Upper lobe of right lung (tissue), 1 donor: Measurements from ENCODE around the gene ANKS1B. TPM values are rescaled to one million over a fixed set of nuclear protein-coding genes. Genes with fewer than 3 reads are reported as not detected.
"Not testable (repeated sequence)": the region's sequence is repeated elsewhere in the genome, so short reads cannot be mapped to it uniquely, and the experiment has no call there.

Experiments used
- ATAC-seq: fragments of 200-7000 bp; cut with Tn5 transposase; one replicate; pipeline ENCODE4 v1.9.1; 2020; ENCODE audit warnings: mild to moderate bottlenecking, moderate library complexity
- DNase-seq: peaks from one replicate; pipeline ENCODE4 v3.0.0-alpha.2; 2020
- H3K27ac ChIP-seq: fragments of 200-600 bp; one replicate; pipeline ENCODE4 v1.8.0; 2022
- H3K27me3 ChIP-seq: fragments of 200-600 bp; one replicate; pipeline ENCODE4 v1.8.0; 2022; ENCODE audit warnings: mild to moderate bottlenecking
- H3K36me3 ChIP-seq: fragments of 200-600 bp; one replicate; pipeline ENCODE4 v1.8.0; 2022
- H3K4me1 ChIP-seq: fragments of 200-600 bp; one replicate; pipeline ENCODE4 v1.8.0; 2022
- H3K4me3 ChIP-seq: fragments of 200-600 bp; one replicate; pipeline ENCODE4 v1.8.0; 2022; ENCODE audit warnings: mild to moderate bottlenecking
- H3K9me3 ChIP-seq: fragments of 200-600 bp; one replicate; pipeline ENCODE4 v1.8.0; 2022
- CTCF ChIP-seq: fragments of 200-600 bp; IDR thresholded peaks from one replicate; pipeline ENCODE4 v1.8.0; 2022; ENCODE audit warnings: antibody characterized with exemption
- intact Hi-C: fragments of 100-400 bp; cut with DNase I; formaldehyde crosslinking; loops from one replicate; pipeline ENCODE4 v1.11.0; 2022
- total RNA-seq: library from RNA; stranded (reverse); fragmentation: NEBNext Ultra II Directional; extraction: Animal tissue kit (Norgen Biotek cat#: 25700); gene quantifications from one replicate; pipeline ENCODE4 v1.2.1, GENCODE V29; 2021
- donor health status: DM: no; HTN: yes; CAD: no; lungs with severe emphysema.

ANKS1B gene
- total RNA-seq, 1 donor from 2014 or later: 5.3 TPM

DNA sequence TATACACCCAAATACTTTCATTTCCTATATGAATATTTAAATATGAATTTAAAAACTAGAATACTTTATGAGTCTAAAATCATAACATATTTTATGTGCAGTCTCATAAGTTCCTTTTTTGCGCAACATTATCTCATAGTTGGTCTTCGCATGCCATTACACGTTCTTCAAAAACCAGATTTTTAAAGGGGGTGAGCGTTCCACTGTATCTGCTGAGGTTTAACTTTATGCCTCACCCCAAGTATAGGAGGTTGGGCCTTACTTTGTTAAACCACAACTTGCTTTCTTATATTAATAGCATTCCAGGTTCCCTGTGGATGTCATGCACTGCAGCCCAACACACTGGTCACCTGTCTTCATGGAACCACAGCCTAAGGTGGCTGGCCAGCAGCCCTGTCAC, 1221.1 kb downstream of the ANKS1B start:
- ATAC-seq (no peak), DNase-seq (no peak)
- TF ChIP-seq CTCF: no peak
- intact Hi-C loops: no loop called here
- Histone ChIP-seq H3K27me3 (no peaks in the 10 kb centered on the region), H3K36me3 (no peaks in the 10 kb centered on the region), H3K4me3 (no peak overlapping the region), H3K27ac (no peak overlapping the region), H3K4me1 (no peaks in the 10 kb centered on the region), H3K9me3 (no peaks in the 10 kb centered on the region)

DNA sequence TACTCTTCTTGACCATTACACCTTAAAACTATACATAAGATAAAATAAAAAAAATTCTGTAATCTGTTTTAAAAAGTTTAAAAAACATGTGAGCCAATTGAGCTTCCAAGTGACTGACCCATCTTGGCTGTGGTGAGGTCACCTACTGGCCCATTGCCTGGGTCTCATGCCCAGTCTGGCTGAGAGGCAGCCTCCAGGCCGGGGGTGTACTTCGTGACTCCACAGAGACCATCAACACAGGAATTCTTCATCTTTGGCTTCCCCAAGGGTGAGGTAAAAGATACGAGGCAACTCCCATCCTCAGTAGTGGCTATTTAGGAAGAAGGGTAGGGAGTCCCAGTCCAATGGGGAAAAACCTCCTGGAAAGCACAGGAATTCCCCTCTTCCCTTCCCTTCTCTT, 1226.4 kb downstream of the ANKS1B start:
- no peak for ATAC-seq
- intact Hi-C loops: no loop called here
- TF ChIP-seq CTCF: no peak
- Histone ChIP-seq H3K27me3 (no peaks in the 10 kb centered on the region), H3K27ac (no peak overlapping the region), H3K36me3 (no peaks in the 10 kb centered on the region), H3K4me3 (no peak overlapping the region), H3K4me1 (no peaks in the 10 kb centered on the region), H3K9me3 (no peaks in the 10 kb centered on the region)
- DNase-seq: no peak

- no peak for DNase-seq
- Histone ChIP-seq H3K4me3 (no peak overlapping the region), H3K27me3 (no peaks in the 10 kb centered on the region), H3K27ac (no peak overlapping the region), H3K9me3 (no peaks in the 10 kb centered on the region), H3K36me3 (no peaks in the 10 kb centered on the region), H3K4me1 (no peaks in the 10 kb centered on the region)
- no peak for TF ChIP-seq CTCF
- no peak for ATAC-seq
- intact Hi-C loops: no loop called here
These were observed 1227.3 kb downstream of the ANKS1B start for GRCh38 chr12:98757455-98757854.

DNA sequence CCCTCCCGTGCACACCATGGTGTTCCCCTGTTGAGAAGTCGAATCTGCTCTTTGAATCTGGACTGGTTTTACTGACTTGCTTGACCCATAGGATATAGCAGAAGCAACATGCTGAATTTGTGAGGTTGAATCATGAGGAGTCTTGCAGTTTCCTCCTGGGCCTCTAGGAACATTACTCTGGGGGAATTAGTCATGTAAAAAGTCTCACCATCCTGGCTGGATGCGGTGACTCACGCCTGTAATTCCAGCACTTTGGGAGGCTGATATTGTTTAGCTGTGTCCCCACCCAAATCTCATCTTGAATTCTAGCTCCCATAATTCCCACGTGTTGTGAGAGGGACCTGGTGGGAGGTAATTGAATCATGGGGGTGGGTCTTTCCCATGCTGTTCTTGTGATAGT, 1228.9 kb downstream of the ANKS1B start:
- DNase-seq, H3K4me3 ChIP-seq, H3K9me3 ChIP-seq, H3K27ac ChIP-seq, intact Hi-C loops, H3K36me3 ChIP-seq, H3K4me1 ChIP-seq, H3K27me3 ChIP-seq, ATAC-seq: not testable (repeated sequence)

DNA sequence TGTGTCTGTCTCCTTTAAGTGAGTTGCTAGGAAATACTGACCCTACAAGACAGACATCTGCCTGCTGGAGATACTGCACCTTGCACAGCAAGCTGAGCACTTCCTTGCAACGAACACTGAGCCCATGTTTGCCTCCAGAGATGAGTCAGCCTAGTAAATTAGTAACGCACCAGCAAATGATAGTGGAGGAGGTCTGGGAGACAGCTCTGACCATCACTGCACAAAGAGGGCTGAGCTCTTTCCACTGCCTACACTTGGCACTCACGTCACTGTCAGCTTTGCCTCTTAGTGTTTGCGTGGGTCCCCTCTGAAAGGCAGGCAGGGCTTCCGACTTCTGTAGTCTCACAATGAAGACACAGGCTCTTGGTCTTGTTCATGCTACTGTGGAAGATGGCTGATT, 1230.6 kb downstream of the ANKS1B start:
- no peak overlapping the region for H3K27ac ChIP-seq
- no peaks in the 10 kb centered on the region for H3K4me1 ChIP-seq
- no peaks in the 10 kb centered on the region for H3K36me3 ChIP-seq
- no peaks in the 10 kb centered on the region for H3K27me3 ChIP-seq
- no peak for TF ChIP-seq CTCF
- H3K9me3 ChIP-seq: no peaks in the 10 kb centered on the region
- no peak overlapping the region for H3K4me3 ChIP-seq
- intact Hi-C loops: no loop called here
- ATAC-seq (no peak), DNase-seq (no peak)

GRCh38 chr12:98752726-98753125, 1232.0 kb downstream of the ANKS1B start:
- intact Hi-C loops: no loop called here
- no peak for TF ChIP-seq CTCF
- Histone ChIP-seq H3K27me3 (no peaks in the 10 kb centered on the region), H3K27ac (no peak overlapping the region), H3K36me3 (no peaks in the 10 kb centered on the region), H3K4me1 (no peaks in the 10 kb centered on the region), H3K4me3 (no peak overlapping the region), H3K9me3 (no peaks in the 10 kb centered on the region)
- no peak for ATAC-seq
- no peak for DNase-seq
